IPS DF 6.9 (cell line): ENCODE measurements around the gene SSX2.
"Not testable (repeated sequence)": the region's sequence is repeated elsewhere in the genome, so short reads cannot be mapped to it uniquely, and the experiment has no call there.

ENCODE experiments used
- DNase-seq: peaks from one replicate; pipeline ENCODE4 v3.0.0-alpha.2; 2013; ENCODE audit warnings: low read depth, low spot score
- H3K27ac ChIP-seq: one replicate; pipeline ENCODE4 v1.5.1; 2013; ENCODE audit warnings: low read length, control low read depth
- H3K27me3 ChIP-seq: 2 replicates; pipeline ENCODE4 v1.6.1; 2013; ENCODE audit warnings: mild to moderate bottlenecking, low read length; ENCODE audit not compliant: control insufficient read depth, insufficient read depth
- H3K36me3 ChIP-seq: 2 replicates; pipeline ENCODE4 v1.6.1; 2013; ENCODE audit warnings: low read length; ENCODE audit not compliant: control insufficient read depth, insufficient read depth
- H3K4me1 ChIP-seq: 2 replicates; pipeline ENCODE4 v1.6.1; 2013; ENCODE audit warnings: low read length; ENCODE audit not compliant: control insufficient read depth, insufficient read depth
- H3K4me3 ChIP-seq: 2 replicates; pipeline ENCODE4 v1.5.1; 2013; ENCODE audit warnings: mild to moderate bottlenecking, low read length
- H3K9me3 ChIP-seq: 2 replicates; pipeline ENCODE4 v1.6.1; 2013; ENCODE audit warnings: low read length, inconsistent platforms; ENCODE audit not compliant: control insufficient read depth, insufficient read depth
- WGBS: extraction: QIAGEN DNeasy Blood & Tissue Kit; methylation state at CpG from one replicate; pipeline ENCODE4 v1.1.7; 2013; ENCODE audit warnings: mixed read lengths, missing lambda C conversion rate; ENCODE audit not compliant: insufficient read length, insufficient coverage; 5-methylcytosine and 5-hydroxymethylcytosine counted together

SSX2 gene, protein sequence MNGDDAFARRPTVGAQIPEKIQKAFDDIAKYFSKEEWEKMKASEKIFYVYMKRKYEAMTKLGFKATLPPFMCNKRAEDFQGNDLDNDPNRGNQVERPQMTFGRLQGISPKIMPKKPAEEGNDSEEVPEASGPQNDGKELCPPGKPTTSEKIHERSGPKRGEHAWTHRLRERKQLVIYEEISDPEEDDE

DNA sequence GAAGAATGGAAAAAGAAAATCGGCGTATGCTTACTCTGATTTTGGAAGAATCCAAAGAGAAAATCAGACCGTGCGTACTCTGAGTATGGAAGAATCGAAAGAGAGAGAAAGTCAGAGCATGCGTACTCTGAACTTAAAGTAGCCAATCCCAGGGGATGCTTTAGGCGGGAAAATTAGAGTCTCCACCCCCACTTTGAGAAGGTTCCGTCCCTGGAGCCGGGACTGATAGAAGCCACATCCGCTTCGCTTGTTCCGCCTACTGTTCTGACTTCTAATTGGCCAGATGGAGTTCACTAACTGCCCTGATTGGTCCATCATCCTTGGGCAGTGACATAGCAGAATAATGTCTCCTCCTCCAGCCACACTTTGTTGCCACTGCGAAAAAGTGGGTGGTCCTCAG lies at the start of gene SSX2:
Gene SSX2 (minus strand): TSS at position 101 of the 400 bp plus-strand sequence. CDS start 1,429 bp downstream, outside the sequence.
- DNase-seq, H3K36me3 ChIP-seq, H3K4me3 ChIP-seq, H3K4me1 ChIP-seq, H3K9me3 ChIP-seq, H3K27me3 ChIP-seq, H3K27ac ChIP-seq: not testable (repeated sequence)
- WGBS = no CpG with 5 or more reads among the region's 13 CpGs

DNA sequence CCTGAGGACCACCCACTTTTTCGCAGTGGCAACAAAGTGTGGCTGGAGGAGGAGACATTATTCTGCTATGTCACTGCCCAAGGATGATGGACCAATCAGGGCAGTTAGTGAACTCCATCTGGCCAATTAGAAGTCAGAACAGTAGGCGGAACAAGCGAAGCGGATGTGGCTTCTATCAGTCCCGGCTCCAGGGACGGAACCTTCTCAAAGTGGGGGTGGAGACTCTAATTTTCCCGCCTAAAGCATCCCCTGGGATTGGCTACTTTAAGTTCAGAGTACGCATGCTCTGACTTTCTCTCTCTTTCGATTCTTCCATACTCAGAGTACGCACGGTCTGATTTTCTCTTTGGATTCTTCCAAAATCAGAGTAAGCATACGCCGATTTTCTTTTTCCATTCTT lies 44.0 kb upstream of the SSX2 start, which contains the start of gene SSX2B:
Gene SSX2B (plus strand): TSS at position 301 of the 400 bp plus-strand sequence. CDS start 1,429 bp downstream, outside the sequence.
- H3K4me3 ChIP-seq, H3K36me3 ChIP-seq, H3K27ac ChIP-seq, H3K9me3 ChIP-seq, DNase-seq, H3K4me1 ChIP-seq, H3K27me3 ChIP-seq: not testable (repeated sequence)
- WGBS = no CpG with 5 or more reads among the region's 13 CpGs

DNA sequence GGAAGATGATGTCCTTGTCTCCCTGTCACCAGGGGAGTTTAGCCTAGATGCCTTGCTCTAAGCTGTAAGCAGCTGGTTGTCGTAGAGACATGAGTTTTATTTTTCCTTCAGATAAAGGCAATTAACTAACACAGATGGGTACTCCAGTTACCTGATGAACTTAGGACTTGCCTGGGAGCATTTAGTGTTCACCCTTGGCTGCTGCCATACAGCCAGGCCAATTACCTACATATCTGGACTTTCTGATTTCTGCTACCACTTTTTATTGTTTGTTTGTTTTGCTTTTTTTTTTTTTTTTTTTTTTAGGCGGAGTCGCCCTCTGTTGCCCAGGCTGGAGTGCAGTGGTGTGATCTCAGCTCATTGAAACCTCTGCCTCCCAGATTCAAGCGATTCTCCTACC lies 14.9 kb downstream of the SSX2 start:
- H3K4me1 ChIP-seq, H3K4me3 ChIP-seq, H3K27ac ChIP-seq, H3K9me3 ChIP-seq, H3K36me3 ChIP-seq, DNase-seq, H3K27me3 ChIP-seq: not testable (repeated sequence)
- WGBS = no CpG with 5 or more reads among the region's 4 CpGs

DNA sequence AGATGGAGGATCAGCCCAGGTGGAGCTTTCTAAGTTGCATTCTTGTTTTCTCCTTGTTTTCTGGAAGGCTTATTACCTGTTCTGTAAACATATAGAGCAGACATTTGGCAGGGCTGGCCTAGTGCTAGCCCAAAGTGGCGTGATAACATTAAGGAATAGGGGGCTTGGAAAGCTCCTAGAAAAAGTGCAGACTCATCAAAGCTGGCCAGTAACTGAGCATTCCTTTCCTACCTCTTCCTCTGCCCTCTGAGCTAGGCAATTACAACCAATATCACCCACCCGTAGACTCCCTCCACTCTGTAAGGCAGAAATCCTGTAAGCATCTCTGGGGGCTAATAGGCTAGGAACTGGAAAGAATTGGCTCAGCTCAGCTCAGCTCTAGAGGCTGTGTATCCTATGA lies 44.8 kb downstream of the SSX2 start:
- not testable (repeated sequence) for DNase-seq, H3K27me3 ChIP-seq, H3K36me3 ChIP-seq, H3K9me3 ChIP-seq, H3K27ac ChIP-seq, H3K4me1 ChIP-seq, H3K4me3 ChIP-seq
- WGBS = no CpG with 5 or more reads among the region's 2 CpGs

DNA sequence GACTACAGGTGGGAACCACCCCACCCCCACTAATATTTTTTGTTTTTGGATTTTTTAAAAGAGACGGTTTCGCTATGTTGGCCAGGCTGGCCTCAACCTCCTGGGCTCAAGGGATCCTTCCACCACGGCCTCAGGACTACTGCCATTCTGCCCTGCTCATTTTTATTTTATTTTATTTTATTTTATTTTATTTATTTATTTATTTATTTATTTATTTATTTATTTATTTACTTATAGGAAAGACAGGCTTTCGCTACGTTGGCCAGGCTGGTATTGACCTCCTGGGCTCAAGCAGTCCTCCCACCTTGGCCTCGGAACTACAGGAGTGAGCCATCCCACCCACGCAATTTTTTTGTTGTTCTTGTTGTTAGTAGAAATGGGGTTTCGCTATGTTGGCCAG lies 51.5 kb downstream of the SSX2 start:
- WGBS = no CpG with 5 or more reads among the region's 8 CpGs

DNA sequence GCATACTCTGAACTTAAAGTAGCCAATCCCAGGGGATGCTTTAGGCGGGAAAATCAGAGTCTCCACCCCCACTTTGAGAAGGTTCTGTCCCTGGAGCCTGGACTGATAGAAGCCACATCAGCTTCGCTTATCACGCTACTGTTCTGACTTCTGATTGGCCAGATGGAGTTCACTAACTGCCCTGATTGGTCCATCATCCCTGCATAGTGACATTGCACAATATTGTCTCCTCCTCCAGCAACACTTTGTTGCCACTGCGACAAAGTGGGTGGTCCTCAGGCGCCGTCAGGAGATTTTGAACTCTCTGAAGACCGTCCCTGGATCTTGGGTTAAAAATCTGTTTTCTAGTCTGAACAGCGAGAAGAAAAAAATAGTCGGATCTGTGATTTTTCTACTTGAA lies 52.2 kb downstream of the SSX2 start, which contains the start of gene SSX7:
Gene SSX7 (minus strand): TSS at position 101 of the 400 bp plus-strand sequence. CDS start 1,428 bp downstream, outside the sequence.
- H3K36me3 ChIP-seq, H3K4me3 ChIP-seq, H3K27me3 ChIP-seq, H3K4me1 ChIP-seq, DNase-seq, H3K9me3 ChIP-seq, H3K27ac ChIP-seq: not testable (repeated sequence)
- no CpG with 5 or more reads among the region's 9 CpGs for WGBS

More for the DNA sequence above, 51.5 kb downstream of the SSX2 start:
- H3K9me3 ChIP-seq, H3K27ac ChIP-seq, H3K27me3 ChIP-seq, H3K4me1 ChIP-seq, H3K4me3 ChIP-seq, DNase-seq, H3K36me3 ChIP-seq: not testable (repeated sequence)

DNA sequence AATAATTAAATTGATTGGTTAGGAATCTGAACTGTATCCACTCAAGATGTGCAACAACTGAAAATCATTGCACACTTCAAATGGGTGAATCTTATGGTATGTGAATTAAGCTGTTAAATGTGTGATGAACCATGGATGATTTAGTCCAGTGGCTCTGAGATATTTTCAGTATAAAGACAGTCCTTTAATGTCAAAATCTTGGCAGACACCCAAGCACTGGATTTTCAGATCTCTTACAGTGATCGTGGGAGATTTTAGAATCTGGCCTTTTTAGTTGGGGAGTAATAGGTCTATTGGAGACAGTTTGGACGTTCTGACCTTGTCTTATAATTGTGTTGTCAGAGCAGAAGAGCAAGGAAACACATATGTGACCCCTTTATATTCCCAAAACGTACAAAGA lies 56.3 kb downstream of the SSX2 start:
- H3K27ac ChIP-seq, DNase-seq: not testable (repeated sequence)
- no CpG with 5 or more reads among the region's 3 CpGs for WGBS

DNA sequence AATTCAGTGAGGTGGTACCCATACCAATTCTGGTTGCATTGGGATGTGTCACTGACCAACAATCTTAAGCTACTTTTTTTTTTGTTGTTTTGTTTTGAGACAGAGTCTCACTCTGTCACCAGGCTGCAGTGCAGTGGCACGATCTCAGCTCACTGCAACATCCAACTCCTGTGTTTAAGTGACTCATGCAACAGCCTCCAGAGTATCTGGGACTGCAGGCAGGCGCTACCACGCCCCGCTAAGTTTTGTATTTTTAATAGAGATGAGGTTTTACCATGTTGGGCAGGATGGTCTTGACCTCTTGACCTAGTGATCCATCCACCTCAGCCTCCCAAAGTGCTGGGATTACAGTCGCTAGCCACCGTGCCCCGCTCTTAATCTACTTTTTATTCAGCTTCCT lies 58.0 kb downstream of the SSX2 start:
- H3K36me3 ChIP-seq, H3K4me3 ChIP-seq, DNase-seq, H3K27me3 ChIP-seq, H3K4me1 ChIP-seq, H3K27ac ChIP-seq, H3K9me3 ChIP-seq: not testable (repeated sequence)
- WGBS = no CpG with 5 or more reads among the region's 7 CpGs

More for the DNA sequence above, 56.3 kb downstream of the SSX2 start:
- H3K4me3 ChIP-seq, H3K27me3 ChIP-seq, H3K9me3 ChIP-seq, H3K36me3 ChIP-seq, H3K4me1 ChIP-seq: not testable (repeated sequence)
